Cardiac fibroblast (primary cell): Measurements from ENCODE around the gene SLC46A1.

Experiments used
- DNase-seq, 2 donors: peaks; one replicate each; pipeline versions ENCODE4 v3.0.0 to v3.0.0-alpha.2; 2010; ENCODE audit warnings: low read depth in 2 of 2
- H3K4me3 ChIP-seq, 2 donors: replicated peaks in 1 of 2; 1 replicate in 1 of 2; 2 replicates in 1 of 2; pipeline ENCODE4 v1.5.1; 2011; ENCODE audit warnings: low read depth in 2 of 2, low read length in 2 of 2, mild to moderate bottlenecking in 2 of 2, moderate library complexity in 1 of 2
- TF ChIP-seq, protein P1 (sequence below): IDR thresholded peaks from one replicate; pipeline ENCODE4 v1.5.1; 2011; ENCODE audit warnings: low read depth, mild to moderate bottlenecking, low read length, inconsistent platforms

The SLC46A1 gene

DNA sequence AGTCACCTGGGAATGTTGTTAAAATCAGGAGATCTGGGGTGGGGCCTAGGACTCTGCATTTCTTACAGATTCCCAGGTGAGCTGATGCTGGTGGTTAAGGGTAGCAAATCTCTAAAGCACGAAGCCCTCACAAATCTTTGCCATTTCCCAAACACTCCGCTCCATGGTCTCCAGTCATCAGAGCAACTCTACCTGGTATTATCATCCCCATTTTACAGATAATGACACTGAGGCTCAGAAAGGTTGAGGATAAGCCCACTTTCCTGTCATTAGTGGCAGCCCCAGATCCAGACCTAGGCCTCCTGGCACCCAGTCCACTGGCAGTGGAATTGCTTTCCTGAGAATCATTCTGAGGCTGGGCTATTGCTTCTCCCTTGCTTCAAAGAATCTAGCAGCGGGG is 8.7 kb downstream of the SLC46A1 start:
- DNase-seq: no peak
- TF ChIP-seq, protein P1, sequence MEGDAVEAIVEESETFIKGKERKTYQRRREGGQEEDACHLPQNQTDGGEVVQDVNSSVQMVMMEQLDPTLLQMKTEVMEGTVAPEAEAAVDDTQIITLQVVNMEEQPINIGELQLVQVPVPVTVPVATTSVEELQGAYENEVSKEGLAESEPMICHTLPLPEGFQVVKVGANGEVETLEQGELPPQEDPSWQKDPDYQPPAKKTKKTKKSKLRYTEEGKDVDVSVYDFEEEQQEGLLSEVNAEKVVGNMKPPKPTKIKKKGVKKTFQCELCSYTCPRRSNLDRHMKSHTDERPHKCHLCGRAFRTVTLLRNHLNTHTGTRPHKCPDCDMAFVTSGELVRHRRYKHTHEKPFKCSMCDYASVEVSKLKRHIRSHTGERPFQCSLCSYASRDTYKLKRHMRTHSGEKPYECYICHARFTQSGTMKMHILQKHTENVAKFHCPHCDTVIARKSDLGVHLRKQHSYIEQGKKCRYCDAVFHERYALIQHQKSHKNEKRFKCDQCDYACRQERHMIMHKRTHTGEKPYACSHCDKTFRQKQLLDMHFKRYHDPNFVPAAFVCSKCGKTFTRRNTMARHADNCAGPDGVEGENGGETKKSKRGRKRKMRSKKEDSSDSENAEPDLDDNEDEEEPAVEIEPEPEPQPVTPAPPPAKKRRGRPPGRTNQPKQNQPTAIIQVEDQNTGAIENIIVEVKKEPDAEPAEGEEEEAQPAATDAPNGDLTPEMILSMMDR: no peak
- H3K4me3 ChIP-seq: no peak overlapping the region

DNA sequence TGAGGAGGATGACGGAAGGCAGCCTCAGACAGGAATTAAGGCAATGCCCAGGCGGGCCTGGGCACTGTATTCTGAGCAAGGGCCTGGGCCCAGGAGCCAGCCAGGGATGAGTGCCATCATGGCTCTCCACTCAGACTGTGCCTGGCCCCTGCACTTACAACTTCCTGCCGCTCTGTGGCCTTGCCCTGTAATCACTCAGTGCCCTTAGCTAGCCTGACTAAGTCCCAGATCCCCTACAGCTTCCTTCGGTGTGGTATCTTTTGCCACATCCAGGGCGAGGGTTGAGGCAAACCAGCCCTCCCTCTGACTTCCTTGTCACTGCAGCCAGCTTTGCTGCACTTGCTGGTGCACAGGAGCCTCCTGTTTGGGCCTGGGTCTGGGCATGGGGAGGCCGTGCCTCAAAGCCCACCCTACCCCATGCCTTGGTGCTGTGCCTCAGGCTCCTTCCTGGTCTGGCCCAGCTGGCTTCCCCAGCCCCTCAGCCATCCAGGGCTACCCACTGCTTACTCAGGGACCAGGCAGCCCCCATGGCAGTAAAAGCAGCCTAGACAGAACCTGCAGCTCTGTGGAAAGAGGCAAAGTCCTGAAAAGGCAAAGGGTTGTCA is 9.3 kb downstream of the SLC46A1 start:
- TF ChIP-seq, protein P1: no peak
- DNase-seq: no peak
- H3K4me3 ChIP-seq: no peak overlapping the region

- H3K4me3 ChIP-seq: no peak overlapping the region
- DNase-seq: no peak
- TF ChIP-seq, protein P1: no peak
Measured at GRCh38 chr17:28395968-28396367, 10.0 kb downstream of the SLC46A1 start.

GRCh38 chr17:28395426-28395825 is 10.6 kb downstream of the SLC46A1 start:
- H3K4me3 ChIP-seq: no peak overlapping the region
- no peak for DNase-seq
- TF ChIP-seq, protein P1: no peak

- DNase-seq: peak; percentile 9 to 31
- no peak overlapping the region for H3K4me3 ChIP-seq
- TF ChIP-seq, protein P1: no peak
Measured at GRCh38 chr17:28394337-28395116, 11.5 kb downstream of the SLC46A1 start.

DNA sequence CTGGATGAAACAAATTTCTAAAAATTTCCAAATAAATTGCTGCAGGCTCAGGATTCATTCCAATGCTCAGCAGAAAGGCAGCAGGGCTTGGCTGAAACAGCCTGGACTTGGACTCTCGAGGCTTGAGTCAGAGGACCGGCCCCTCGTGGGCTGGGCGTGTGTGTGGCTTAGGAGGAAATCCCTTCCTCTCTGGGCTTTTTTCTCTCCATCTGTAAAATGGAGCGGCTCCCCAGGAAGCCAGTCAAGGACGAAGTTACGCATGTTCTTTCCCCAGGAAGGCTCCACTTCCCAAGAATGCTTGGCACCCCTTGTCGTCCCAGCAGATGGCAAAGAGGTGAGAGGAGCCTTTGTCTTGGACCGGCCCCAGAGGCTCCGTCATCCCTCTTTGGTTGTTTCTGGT is 13.5 kb downstream of the SLC46A1 start:
- no peak for DNase-seq
- no peak overlapping the region for H3K4me3 ChIP-seq
- TF ChIP-seq, protein P1: no peak

DNA sequence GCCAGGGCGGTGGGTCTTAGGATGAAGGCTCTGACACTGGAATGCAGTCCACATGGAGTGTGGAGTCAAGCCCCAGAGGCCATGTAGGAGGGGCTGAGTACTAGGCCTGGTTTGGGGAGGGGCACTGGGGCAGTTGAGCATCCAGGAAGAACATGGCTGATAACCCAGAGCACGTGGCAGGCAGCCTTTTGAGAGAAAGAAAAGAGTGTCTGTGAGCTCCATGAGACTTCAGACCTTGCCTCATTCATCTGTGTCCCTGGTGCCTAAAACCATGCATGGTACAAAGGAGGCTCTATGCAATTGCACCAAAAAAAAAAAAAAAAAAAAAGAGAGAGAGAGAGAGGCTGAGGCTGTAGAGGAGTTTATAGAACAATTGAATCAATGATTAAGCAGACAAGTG is 14.6 kb downstream of the SLC46A1 start:
- no peak for DNase-seq
- no peak overlapping the region for H3K4me3 ChIP-seq
- TF ChIP-seq, protein P1: no peak
